ENCODE data around the gene CACNG4. TPM values are rescaled to one million over a fixed set of nuclear protein-coding genes. Genes with fewer than 3 reads are reported as not detected.

The CACNG4 gene
- total and polyA plus RNA-seq, 2 donors from 2014 or later: 0.26 to 0.31 TPM

DNA sequence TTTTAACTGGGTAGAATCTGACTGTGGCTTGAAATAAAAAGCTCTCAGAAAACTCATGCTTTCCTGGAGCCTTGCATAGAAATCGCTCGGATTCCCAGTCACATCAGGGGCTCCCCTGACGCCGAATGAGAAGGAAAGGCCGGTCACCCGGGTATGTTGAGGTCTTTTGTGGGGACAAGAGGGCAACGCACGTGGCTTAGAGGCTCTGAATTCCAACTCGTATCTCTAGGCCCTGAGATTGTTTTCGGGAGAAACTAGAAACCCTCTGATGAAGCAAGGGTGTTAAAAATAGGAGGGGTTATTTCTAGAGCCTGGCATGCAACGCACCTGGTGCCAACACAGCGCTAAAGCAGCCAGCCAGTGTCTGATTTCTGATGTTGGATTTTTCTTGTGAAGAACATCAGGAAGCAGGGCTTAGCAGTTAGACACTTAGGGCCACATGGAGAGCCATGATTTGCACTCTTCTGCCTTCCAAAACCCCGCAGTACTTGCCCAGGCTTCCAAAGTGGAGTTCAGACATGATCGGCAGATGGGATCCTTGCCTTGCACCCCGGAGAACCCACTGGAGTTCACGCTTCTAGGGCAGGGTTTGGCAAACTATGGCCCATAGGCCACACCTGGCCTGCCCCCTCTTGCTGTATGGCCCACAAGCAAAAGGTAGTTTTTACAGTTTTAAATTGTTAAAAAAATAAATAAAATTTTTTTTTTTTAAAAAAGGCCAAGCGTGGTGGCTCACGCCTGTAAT, 92.4 kb downstream of the CACNG4 start:
- DNase-seq (no peak), FAIRE-seq (no peak)
- Histone ChIP-seq H3K27ac (ENCODE audit: low read depth in 2 of 2, low read length in 2 of 2) (no peak overlapping the region), H3K9me3 (ENCODE audit: control insufficient read depth in 2 of 3, insufficient read depth in 1 of 3, low read length in 3 of 3) (peaks cover 0 to 3% (median 0%) of the 10 kb centered on the region in 3 donors), H3K4me3 (ENCODE audit: low read length in 3 of 3) (no peak overlapping the region), H3K27me3 (ENCODE audit: control insufficient read depth, insufficient read depth, low read length) (no peaks in the 10 kb centered on the region), H3K36me3 (ENCODE audit: control insufficient read depth in 2 of 3, insufficient read depth in 3 of 3, low read length in 3 of 3) (no peaks in the 10 kb centered on the region), H3K4me1 (ENCODE audit: control insufficient read depth in 2 of 3, insufficient read depth in 2 of 3, low read depth in 1 of 3, low read length in 3 of 3) (no peaks in the 10 kb centered on the region), H3K9ac (ENCODE audit: low read length in 3 of 3) (no peak overlapping the region)
- intact Hi-C loops (cut with DNase I): no loop called here
- TF ChIP-seq, protein P1, sequence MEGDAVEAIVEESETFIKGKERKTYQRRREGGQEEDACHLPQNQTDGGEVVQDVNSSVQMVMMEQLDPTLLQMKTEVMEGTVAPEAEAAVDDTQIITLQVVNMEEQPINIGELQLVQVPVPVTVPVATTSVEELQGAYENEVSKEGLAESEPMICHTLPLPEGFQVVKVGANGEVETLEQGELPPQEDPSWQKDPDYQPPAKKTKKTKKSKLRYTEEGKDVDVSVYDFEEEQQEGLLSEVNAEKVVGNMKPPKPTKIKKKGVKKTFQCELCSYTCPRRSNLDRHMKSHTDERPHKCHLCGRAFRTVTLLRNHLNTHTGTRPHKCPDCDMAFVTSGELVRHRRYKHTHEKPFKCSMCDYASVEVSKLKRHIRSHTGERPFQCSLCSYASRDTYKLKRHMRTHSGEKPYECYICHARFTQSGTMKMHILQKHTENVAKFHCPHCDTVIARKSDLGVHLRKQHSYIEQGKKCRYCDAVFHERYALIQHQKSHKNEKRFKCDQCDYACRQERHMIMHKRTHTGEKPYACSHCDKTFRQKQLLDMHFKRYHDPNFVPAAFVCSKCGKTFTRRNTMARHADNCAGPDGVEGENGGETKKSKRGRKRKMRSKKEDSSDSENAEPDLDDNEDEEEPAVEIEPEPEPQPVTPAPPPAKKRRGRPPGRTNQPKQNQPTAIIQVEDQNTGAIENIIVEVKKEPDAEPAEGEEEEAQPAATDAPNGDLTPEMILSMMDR (IDR thresholded peaks at IDR 0.05; ENCODE audit: borderline replicate concordance, extremely low read depth, insufficient read depth): no peak

DNA sequence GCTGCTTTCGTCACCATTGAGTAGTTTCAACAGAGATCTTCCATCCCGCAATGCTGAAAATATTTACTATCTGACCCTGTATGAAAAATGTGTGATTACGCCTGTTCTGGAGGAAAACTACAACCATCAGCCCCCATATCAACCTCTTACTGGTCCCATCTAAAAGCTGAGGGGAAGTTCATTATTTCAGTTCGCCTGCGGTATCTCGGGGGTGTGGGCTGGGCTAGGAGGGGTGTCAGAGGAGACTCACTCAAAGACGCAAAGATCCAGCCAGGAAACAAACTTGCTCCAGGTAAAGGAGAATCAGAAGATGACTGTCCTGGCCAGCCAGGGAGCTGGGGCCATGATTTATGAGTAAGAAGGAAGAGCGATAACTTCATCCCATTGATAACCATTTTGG, 93.5 kb downstream of the CACNG4 start:
- Histone ChIP-seq H3K9ac (ENCODE audit: low read length in 3 of 3) (no peak overlapping the region), H3K36me3 (ENCODE audit: control insufficient read depth in 2 of 3, insufficient read depth in 3 of 3, low read length in 3 of 3) (no peaks in the 10 kb centered on the region), H3K4me1 (ENCODE audit: control insufficient read depth in 2 of 3, insufficient read depth in 2 of 3, low read depth in 1 of 3, low read length in 3 of 3) (no peaks in the 10 kb centered on the region), H3K4me3 (ENCODE audit: low read length in 3 of 3) (no peak overlapping the region), H3K27me3 (ENCODE audit: control insufficient read depth, insufficient read depth, low read length) (no peaks in the 10 kb centered on the region), H3K9me3 (ENCODE audit: control insufficient read depth in 2 of 3, insufficient read depth in 1 of 3, low read length in 3 of 3) (peaks cover 0 to 3% (median 0%) of the 10 kb centered on the region in 3 donors), H3K27ac (ENCODE audit: low read depth in 2 of 2, low read length in 2 of 2) (no peak overlapping the region)
- intact Hi-C loops (cut with DNase I): no loop called here
- TF ChIP-seq, protein P1 (IDR thresholded peaks at IDR 0.05; ENCODE audit: borderline replicate concordance, extremely low read depth, insufficient read depth): no peak
- FAIRE-seq (no peak), DNase-seq (no peak)

DNA sequence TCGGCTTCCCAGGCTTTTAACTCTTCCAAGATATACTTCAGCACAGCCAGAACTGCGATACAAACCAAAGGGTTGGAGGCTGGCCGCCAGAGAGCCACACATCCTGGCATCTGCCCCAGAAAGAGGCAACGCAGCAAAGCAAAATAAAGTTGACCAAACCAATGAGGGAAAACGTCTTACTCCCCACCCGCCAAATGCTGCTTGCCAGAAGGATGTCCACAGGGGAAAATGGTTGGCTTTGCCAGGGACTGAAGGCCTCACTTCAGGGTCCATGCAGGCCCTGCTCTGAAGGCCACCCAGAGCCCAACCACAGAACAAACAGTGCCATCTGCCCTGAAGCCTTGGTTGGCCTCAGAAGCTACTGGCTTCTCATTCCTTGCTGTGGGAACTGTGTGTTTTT, 94.9 kb downstream of the CACNG4 start:
- no peak for DNase-seq
- no peak overlapping the region for H3K4me3 ChIP-seq (ENCODE audit: low read length in 3 of 3)
- TF ChIP-seq, protein P1 (IDR thresholded peaks at IDR 0.05; ENCODE audit: borderline replicate concordance, extremely low read depth, insufficient read depth): no peak
- H3K36me3 ChIP-seq (ENCODE audit: control insufficient read depth in 2 of 3, insufficient read depth in 3 of 3, low read length in 3 of 3): no peaks in the 10 kb centered on the region
- peaks cover 0 to 3% (median 0%) of the 10 kb centered on the region in 3 donors for H3K9me3 ChIP-seq (ENCODE audit: control insufficient read depth in 2 of 3, insufficient read depth in 1 of 3, low read length in 3 of 3)
- no peak for FAIRE-seq
- H3K27me3 ChIP-seq (ENCODE audit: control insufficient read depth, insufficient read depth, low read length): no peaks in the 10 kb centered on the region
- H3K4me1 ChIP-seq (ENCODE audit: control insufficient read depth in 2 of 3, insufficient read depth in 2 of 3, low read depth in 1 of 3, low read length in 3 of 3): peaks cover 0 to 2% (median 0%) of the 10 kb centered on the region in 3 donors
- no peak overlapping the region for H3K9ac ChIP-seq (ENCODE audit: low read length in 3 of 3)
- intact Hi-C loops (cut with DNase I): no loop called here
- no peak overlapping the region for H3K27ac ChIP-seq (ENCODE audit: low read depth in 2 of 2, low read length in 2 of 2)
